ENCODE data around the gene THSD4.
"Not testable (repeated sequence)": the region's sequence is repeated elsewhere in the genome, so short reads cannot be mapped to it uniquely, and the experiment has no call there.

The THSD4 gene

DNA sequence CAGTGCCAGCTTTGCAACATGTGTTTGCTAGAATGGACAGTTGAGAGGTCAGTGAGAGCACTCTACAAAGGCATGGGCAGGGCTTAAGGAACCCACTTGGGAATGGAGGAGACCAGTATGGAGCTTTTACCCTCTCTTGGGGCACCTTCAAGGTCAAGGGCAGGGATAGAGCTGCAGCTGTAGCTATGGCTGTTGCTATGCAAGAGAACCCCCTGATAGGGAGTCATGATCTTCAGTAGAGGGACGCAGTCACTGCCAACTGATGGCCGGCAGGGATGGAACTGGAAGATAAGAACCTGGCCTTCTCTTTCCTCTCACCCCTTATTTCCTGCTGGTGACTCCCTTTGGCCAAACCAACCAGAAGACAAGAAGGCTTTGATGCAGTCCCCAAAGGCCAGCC, 40.3 kb downstream of the THSD4 start:
- H3K27ac Mint-ChIP-seq, result no peak overlapping the region
- intact Hi-C loops (cut with micrococcal nuclease), result no loop called here
- no peaks in the 10 kb centered on the region for H3K9me3 Mint-ChIP-seq

DNA sequence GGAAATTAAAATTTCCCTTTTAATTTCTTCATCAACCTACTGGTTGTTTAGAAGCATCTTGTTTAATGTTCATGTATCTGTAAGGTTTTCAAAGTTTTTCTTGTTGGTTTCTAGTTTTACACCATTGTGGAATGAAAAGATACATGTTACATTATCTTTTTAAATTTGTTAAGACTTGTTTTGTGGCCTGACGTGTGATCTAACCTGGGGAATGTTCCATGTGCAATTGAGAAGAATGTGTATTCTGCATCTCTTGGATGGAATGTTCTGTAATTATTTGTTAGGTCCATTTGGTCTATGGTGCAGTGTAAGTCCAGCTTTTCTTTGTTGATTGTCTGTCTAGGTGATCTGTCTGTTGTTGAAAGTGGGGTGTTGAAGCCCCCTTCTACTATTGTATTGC, 45.7 kb downstream of the THSD4 start:
- Mint-ChIP-seq H3K36me3 (ENCODE audit: low read depth) (no peaks in the 10 kb centered on the region), H3K4me3 (no peak overlapping the region), H3K27ac (no peak overlapping the region), H3K27me3 (no peaks in the 10 kb centered on the region), H3K4me1 (ENCODE audit: low read depth) (no peaks in the 10 kb centered on the region), H3K9me3 (peaks cover 18% of the 10 kb centered on the region)
- intact Hi-C loops (cut with micrococcal nuclease), result no loop called here

More for the DNA sequence above, 40.3 kb downstream of the THSD4 start:
- Mint-ChIP-seq H3K36me3 (ENCODE audit: low read depth) (no peaks in the 10 kb centered on the region), H3K27me3 (no peaks in the 10 kb centered on the region), H3K4me1 (ENCODE audit: low read depth) (no peaks in the 10 kb centered on the region), H3K4me3 (no peak overlapping the region)

DNA sequence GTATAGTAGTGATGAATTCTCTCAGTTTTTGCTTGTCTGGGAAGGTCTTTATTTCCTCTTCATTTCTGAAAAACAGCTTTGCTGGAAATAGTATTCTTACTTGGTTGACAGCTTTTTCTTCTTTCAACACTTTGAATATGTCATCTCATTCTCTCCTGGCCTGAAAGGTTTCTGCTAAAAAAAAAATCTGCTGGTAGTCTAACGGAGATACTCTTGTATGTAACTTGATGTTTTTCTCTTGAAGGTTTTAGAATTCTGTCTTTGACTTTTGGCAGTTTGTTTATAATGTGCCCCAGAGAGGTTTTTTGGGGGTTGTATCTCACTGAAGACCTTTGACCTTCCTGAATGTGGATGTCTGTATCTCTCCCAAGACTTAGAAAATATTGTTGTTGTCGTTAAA, 47.0 kb downstream of the THSD4 start:
- no peak overlapping the region for H3K4me3 Mint-ChIP-seq
- H3K36me3 Mint-ChIP-seq (ENCODE audit: low read depth), result no peaks in the 10 kb centered on the region
- no peaks in the 10 kb centered on the region for H3K4me1 Mint-ChIP-seq (ENCODE audit: low read depth)
- H3K27ac Mint-ChIP-seq, result no peak overlapping the region
- H3K27me3 Mint-ChIP-seq, result no peaks in the 10 kb centered on the region
- peaks cover 18% of the 10 kb centered on the region for H3K9me3 Mint-ChIP-seq
- intact Hi-C loops (cut with micrococcal nuclease), result no loop called here

DNA sequence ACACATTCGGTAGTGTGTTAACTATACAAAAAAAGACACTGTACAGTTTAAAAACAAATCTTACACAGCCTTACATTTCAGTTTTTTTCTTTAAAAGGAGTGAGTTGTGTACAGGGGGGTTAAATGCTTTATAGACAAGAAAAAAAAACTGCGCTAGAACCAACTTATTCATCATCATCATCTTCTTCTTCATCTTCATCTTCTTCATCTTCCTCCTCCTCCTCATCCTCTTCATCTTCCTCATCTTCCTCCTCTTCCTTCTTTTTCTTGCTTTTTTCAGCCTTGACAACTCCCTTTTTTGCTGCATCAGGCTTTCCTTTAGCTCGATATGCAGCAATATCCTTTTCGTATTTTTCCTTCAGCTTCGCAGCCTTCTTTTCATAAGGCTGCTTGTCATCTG, 49.3 kb downstream of the THSD4 start:
- H3K36me3 Mint-ChIP-seq (ENCODE audit: low read depth); H3K27me3 Mint-ChIP-seq; H3K27ac Mint-ChIP-seq; H3K4me1 Mint-ChIP-seq (ENCODE audit: low read depth); intact Hi-C loops (cut with micrococcal nuclease); H3K4me3 Mint-ChIP-seq: not testable (repeated sequence)
- peaks cover 18% of the 10 kb centered on the region for H3K9me3 Mint-ChIP-seq

DNA sequence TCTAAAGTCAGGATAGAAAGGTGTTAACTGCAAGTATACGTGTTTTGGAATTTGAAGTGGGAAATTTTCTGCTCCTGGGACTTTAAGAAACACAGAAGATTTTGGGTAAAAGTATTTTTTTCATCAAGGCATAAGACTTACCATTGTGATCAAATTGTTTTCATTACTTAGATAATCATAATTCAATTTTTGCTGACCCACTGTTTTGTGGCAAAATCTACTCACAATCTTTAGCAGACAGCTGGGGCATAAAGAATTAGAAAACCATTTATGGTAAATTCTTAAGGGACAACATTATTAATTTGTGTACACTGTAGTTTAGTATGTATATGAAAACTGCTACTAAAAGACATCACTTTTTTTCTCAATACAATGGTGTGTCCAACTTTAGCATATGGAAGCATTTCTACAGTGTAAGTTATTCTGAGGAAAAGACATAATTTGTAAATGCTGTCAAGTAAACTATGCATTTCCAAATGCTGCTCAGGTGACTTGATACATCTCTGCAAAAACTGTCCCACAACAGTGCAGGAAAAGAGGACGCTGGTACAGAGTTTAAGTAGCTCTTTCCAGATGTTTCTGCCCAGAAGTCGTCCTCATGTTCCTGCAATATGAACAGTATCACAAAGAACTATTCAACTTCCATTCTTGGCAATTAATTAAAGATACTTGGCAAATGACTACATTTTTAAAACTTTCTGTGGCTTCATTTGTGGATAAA, 52.3 kb downstream of the THSD4 start:
- Mint-ChIP-seq H3K4me1 (ENCODE audit: low read depth) (no peaks in the 10 kb centered on the region), H3K36me3 (ENCODE audit: low read depth) (no peaks in the 10 kb centered on the region), H3K4me3 (no peak overlapping the region), H3K9me3 (peaks cover 20% of the 10 kb centered on the region), H3K27ac (no peak overlapping the region), H3K27me3 (peaks cover 3% of the 10 kb centered on the region)
- intact Hi-C loops (cut with micrococcal nuclease), result no loop called here

DNA sequence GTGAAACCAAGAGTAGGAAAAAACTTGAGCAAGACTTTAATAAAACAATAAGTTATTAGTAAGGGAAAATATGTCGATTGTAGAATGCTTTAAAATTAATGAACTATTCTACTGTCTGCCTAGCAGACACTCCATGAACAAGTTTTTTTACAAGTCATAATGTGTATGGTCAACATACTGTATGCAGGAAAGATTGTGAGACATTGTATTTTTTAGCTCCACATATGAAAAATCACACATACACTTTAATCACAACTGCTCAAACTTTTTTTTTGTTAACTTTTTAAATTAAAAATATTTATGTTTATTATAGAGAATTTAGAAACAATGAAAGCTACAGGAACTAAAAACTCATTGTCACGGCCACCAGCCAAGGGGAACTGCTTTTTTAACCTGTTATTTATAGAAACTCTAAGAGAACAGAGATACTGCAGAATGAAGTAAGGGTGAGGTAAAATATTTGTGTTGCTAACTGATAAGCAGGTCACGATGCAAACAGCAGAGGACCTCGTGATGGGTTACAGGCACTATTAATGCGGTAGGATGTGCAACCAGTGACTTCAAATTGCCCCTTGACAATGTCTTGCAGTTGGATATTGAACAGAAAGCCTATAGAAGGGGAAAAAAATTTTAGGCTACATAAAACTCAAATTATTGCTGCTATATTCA, 53.0 kb downstream of the THSD4 start:
- Mint-ChIP-seq H3K27me3 (peaks cover 3% of the 10 kb centered on the region), H3K9me3 (peaks cover 18% of the 10 kb centered on the region), H3K4me3 (no peak overlapping the region), H3K36me3 (ENCODE audit: low read depth) (no peaks in the 10 kb centered on the region), H3K27ac (no peak overlapping the region), H3K4me1 (ENCODE audit: low read depth) (no peaks in the 10 kb centered on the region)
- intact Hi-C loops (cut with micrococcal nuclease), result no loop called here

DNA sequence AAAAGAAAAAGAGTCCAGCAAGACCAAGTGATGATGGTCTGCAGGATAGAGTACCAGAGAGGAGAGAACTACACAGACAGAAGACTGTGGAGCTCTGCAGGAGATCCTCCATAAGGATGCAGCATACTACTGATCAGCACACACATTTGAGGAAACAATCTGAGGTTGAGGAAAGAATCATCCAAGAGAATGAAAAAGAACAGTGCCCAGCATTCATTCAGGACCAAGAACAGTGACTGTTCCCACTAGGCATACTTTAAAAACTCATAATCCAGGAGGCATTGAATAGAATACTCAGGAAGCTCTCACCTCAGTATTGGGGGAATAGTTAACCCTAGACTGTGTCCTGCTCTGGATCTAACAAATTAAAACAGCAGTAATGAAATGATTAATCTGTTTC, 54.9 kb downstream of the THSD4 start:
- H3K27me3 Mint-ChIP-seq, result peaks cover 3% of the 10 kb centered on the region

DNA sequence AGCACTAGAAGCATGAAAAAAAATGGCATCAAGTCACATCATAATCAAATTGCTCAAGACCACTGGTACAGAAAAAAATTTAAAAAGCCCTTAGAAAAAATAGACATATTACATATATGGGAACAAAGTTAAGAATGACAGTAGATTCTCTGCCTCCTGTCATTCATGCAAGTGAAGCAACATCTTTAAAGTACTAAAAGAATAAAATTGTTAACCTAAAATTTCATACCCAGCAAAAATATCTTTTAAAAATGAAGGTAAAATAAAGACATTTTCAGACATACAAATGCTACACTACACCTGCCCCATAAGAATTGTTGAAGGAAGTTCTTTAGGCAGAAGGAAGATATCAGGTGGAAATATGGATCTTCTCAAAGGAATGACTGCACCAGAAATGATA, 55.9 kb downstream of the THSD4 start:
- intact Hi-C loops (cut with micrococcal nuclease), result no loop called here
- H3K4me1 Mint-ChIP-seq (ENCODE audit: low read depth), result no peaks in the 10 kb centered on the region
- no peak overlapping the region for H3K4me3 Mint-ChIP-seq
- no peak overlapping the region for H3K27ac Mint-ChIP-seq
- no peaks in the 10 kb centered on the region for H3K36me3 Mint-ChIP-seq (ENCODE audit: low read depth)
- peaks cover 27% of the 10 kb centered on the region for H3K9me3 Mint-ChIP-seq
- peaks cover 3% of the 10 kb centered on the region for H3K27me3 Mint-ChIP-seq

More for the DNA sequence above, 54.9 kb downstream of the THSD4 start:
- peaks cover 27% of the 10 kb centered on the region for H3K9me3 Mint-ChIP-seq
- intact Hi-C loops (cut with micrococcal nuclease), result no loop called here
- no peaks in the 10 kb centered on the region for H3K36me3 Mint-ChIP-seq (ENCODE audit: low read depth)
- no peak overlapping the region for H3K27ac Mint-ChIP-seq
- no peak overlapping the region for H3K4me3 Mint-ChIP-seq
- no peaks in the 10 kb centered on the region for H3K4me1 Mint-ChIP-seq (ENCODE audit: low read depth)

DNA sequence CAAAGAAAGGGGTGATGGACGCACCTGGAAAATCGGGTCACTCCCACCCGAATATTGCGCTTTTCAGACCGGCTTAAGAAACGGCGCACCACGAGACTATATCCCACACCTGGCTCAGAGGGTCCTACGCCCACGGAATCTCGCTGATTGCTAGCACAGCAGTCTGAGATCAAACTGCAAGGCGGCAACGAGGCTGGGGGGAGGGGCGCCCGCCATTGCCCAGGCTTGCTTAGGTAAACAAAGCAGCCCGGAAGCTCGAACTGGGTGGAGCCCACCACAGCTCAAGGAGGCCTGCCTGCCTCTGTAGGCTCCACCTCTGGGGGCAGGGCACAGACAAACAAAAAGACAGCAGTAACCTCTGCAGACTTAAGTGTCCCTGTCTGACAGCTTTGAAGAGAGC, 59.1 kb downstream of the THSD4 start:
- intact Hi-C loops (cut with micrococcal nuclease); H3K4me3 Mint-ChIP-seq; H3K4me1 Mint-ChIP-seq (ENCODE audit: low read depth); H3K36me3 Mint-ChIP-seq (ENCODE audit: low read depth); H3K27ac Mint-ChIP-seq; H3K27me3 Mint-ChIP-seq: not testable (repeated sequence)
- peaks cover 27% of the 10 kb centered on the region for H3K9me3 Mint-ChIP-seq

DNA sequence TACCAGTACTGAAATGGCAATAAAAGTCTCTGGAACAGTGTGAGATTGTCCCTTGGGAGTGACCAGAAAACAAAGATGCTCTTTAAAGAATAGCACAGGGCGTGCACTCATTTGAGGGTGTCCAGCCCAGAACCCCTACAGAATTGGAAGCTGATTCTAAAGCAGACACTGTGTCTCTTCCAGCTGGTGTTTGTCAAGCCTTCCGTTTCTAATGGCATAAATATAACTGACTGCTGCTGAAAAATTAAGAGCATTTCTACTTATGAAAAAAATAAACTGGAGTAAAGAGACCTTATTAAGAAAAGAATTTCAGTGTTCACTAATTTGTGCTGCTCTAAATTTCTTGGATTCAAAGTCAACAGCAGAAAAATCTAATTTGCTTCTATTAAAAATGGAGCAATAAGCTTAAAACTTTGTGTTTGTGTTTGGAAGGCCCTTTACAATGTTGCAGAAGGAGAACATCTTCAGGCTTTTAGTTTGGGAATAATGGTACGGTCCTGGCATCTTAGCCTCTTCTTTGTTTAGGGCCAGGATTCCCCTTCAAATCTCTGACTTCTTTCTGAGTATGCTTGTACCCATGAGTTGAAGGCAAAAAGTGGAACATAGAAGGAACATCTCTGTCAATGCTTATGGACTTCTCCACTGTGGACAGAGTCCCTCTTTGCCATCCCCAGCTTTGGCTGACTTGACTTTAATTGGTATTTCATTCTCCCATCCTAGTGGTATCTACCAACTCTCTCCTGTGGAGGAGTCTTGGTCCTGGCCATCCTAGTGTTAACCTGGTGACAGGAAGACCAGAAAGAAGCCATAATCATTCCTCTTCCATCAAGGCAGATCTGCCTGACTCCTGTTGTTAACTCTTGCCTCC, 65.9 kb downstream of the THSD4 start:
- H3K27ac Mint-ChIP-seq, result no peak overlapping the region
- no peaks in the 10 kb centered on the region for H3K9me3 Mint-ChIP-seq
- H3K27me3 Mint-ChIP-seq, result peaks cover 5% of the 10 kb centered on the region
- H3K4me1 Mint-ChIP-seq (ENCODE audit: low read depth), result no peaks in the 10 kb centered on the region
- intact Hi-C loops (cut with micrococcal nuclease), result no loop called here
- no peak overlapping the region for H3K4me3 Mint-ChIP-seq
- H3K36me3 Mint-ChIP-seq (ENCODE audit: low read depth), result no peaks in the 10 kb centered on the region

DNA sequence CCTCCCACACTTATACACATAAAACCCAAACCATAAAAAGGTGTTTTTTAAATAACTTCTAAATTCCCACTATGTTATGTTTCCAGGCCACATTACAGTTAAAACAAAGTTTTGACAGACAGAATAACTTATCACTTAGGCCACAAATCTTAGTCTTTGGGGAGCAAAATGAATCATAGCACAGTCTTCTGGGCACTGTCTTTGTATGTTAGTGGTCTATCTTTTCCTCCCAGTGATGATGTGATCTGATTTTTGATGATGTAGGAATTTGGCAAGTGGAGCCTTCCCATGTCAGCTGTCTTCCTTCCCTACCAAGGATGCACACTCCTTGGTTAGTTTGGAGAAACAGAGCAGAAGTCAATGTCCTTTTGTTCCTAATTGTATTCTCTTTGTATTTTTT, 67.3 kb downstream of the THSD4 start:
- no peak overlapping the region for H3K27ac Mint-ChIP-seq
- no peak overlapping the region for H3K4me3 Mint-ChIP-seq

DNA sequence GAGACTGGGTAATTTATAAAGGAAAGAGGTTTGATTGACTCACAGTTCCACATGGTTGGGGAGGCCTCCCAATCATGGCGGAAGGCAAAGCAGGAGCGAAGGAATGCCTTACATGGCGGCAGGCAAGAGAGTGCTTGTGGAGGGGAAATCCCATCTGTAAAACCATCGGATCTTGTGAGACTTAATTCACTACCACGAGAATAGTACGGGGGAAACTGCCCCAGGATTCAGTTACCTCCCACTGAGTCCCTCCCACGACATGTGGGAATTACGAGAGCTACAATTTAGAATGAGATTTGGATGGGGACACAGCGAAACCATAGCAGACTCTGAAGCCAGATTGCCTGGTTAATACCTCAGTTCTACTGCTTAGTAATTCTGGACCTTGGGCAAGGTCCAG, 67.8 kb downstream of the THSD4 start:
- intact Hi-C loops (cut with micrococcal nuclease), result no loop called here
- no peak overlapping the region for H3K4me3 Mint-ChIP-seq
- H3K27ac Mint-ChIP-seq, result no peak overlapping the region
- H3K4me1 Mint-ChIP-seq (ENCODE audit: low read depth), result no peaks in the 10 kb centered on the region
- no peaks in the 10 kb centered on the region for H3K36me3 Mint-ChIP-seq (ENCODE audit: low read depth)
- no peaks in the 10 kb centered on the region for H3K9me3 Mint-ChIP-seq
- peaks cover 5% of the 10 kb centered on the region for H3K27me3 Mint-ChIP-seq

More for the DNA sequence above, 67.3 kb downstream of the THSD4 start:
- Mint-ChIP-seq H3K9me3 (no peaks in the 10 kb centered on the region), H3K36me3 (ENCODE audit: low read depth) (no peaks in the 10 kb centered on the region), H3K27me3 (peaks cover 5% of the 10 kb centered on the region), H3K4me1 (ENCODE audit: low read depth) (no peaks in the 10 kb centered on the region)
- intact Hi-C loops (cut with micrococcal nuclease), result no loop called here

DNA sequence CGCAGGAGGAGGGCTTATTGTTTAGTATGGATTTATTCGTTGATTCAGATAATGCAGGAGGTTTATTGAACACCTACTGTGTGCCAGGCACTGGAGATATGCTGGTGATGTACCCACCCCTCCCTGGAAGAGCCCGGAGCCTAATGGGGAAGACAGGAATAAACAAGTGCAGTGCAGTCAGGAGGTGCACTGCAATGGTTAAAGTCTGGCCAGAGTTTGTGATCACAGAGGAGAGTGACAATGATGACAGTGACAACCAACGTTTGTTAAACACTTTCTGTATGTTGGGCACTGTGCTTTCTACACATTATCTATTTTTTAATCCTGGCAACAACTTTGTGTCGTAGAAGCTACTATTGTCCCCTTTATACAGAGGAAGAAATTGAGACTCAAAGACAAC, 70.4 kb downstream of the THSD4 start:
- no peaks in the 10 kb centered on the region for H3K9me3 Mint-ChIP-seq
- no peaks in the 10 kb centered on the region for H3K36me3 Mint-ChIP-seq (ENCODE audit: low read depth)
- H3K27ac Mint-ChIP-seq, result no peak overlapping the region
- no peaks in the 10 kb centered on the region for H3K4me1 Mint-ChIP-seq (ENCODE audit: low read depth)
- peaks cover 5% of the 10 kb centered on the region for H3K27me3 Mint-ChIP-seq
- intact Hi-C loops (cut with micrococcal nuclease), result no loop called here
- H3K4me3 Mint-ChIP-seq, result no peak overlapping the region

DNA sequence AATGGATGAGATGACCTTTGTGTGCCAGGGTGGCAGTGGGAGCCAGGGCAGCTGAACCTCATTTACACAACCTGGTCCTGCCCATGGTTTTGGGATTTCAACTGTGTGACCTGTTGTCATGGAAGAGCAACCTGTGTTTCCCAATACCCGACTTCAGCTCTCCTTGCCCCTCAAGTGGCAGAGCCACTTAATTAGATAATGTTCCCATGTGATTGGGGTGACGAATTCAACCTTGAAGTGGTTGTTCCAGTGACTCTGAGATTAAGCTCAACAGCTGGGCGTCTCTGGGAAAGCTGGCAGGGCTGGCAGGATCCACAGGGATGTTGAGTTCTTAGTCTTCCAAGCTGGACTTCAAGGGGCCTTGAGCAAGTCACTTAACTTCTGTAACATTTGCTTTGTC, 71.0 kb downstream of the THSD4 start:
- no peak overlapping the region for H3K4me3 Mint-ChIP-seq
- no peaks in the 10 kb centered on the region for H3K4me1 Mint-ChIP-seq (ENCODE audit: low read depth)
- H3K27me3 Mint-ChIP-seq, result peaks cover 5% of the 10 kb centered on the region
- intact Hi-C loops (cut with micrococcal nuclease), result no loop called here
- H3K9me3 Mint-ChIP-seq, result no peaks in the 10 kb centered on the region
- H3K27ac Mint-ChIP-seq, result no peak overlapping the region
- no peaks in the 10 kb centered on the region for H3K36me3 Mint-ChIP-seq (ENCODE audit: low read depth)
